HPDE6-E6E7 (cell line): ENCODE measurements around the gene NFYA.
A peak's percentile ranks its signal among the peaks of the same experiment; 100 is the strongest.

Experiments
- DNase-seq: peaks from one replicate; pipeline ENCODE4 v3.0.0; 2011; ENCODE audit warnings: missing footprints; ENCODE audit errors: extremely low spot score

NFYA gene

DNA sequence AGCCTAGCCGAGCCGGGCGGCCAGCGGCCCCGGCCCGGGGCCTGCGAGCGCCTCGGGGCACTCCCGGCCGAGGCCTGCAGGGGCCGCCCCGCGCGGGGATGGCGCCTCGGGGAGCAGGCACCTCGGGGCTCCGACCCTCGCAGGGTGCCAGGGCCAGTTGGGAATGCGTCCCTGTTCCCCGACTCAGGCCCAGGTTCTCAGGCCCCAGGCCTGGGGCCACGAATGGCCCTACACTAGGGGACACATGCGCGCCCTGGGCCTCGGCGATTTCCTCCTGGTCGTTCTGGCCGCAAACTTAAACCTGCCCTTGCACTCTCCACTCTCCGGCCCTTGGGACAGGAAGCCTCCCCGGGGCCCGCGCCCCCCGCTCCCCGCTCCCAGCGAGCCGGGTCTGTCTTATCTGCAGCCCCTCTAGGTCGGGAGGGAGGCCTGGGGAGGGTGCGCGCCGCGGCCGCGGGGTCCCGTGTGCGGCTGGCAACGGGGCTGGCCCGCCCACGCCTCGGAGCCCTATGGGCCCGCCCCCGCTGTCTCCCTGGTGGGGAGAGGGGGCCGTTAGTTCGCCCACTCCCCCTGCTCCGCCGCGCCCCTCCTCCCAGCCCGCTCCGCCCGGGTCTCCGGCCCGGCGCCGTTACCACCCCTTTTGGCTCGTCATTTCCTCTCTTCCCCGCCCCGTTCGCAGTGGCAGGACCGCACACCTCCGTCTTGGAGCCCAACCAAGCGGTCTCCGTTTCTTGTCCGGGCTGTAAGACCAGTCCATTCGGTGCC is 611 bp downstream of the NFYA start:
- peak; percentile 69 for DNase-seq

- no peak for DNase-seq
These were observed 1.4 kb downstream of the NFYA start for GRCh38 chr6:41073968-41074691.

GRCh38 chr6:41074692-41075436 is 2.1 kb downstream of the NFYA start:
- no peak for DNase-seq

DNA sequence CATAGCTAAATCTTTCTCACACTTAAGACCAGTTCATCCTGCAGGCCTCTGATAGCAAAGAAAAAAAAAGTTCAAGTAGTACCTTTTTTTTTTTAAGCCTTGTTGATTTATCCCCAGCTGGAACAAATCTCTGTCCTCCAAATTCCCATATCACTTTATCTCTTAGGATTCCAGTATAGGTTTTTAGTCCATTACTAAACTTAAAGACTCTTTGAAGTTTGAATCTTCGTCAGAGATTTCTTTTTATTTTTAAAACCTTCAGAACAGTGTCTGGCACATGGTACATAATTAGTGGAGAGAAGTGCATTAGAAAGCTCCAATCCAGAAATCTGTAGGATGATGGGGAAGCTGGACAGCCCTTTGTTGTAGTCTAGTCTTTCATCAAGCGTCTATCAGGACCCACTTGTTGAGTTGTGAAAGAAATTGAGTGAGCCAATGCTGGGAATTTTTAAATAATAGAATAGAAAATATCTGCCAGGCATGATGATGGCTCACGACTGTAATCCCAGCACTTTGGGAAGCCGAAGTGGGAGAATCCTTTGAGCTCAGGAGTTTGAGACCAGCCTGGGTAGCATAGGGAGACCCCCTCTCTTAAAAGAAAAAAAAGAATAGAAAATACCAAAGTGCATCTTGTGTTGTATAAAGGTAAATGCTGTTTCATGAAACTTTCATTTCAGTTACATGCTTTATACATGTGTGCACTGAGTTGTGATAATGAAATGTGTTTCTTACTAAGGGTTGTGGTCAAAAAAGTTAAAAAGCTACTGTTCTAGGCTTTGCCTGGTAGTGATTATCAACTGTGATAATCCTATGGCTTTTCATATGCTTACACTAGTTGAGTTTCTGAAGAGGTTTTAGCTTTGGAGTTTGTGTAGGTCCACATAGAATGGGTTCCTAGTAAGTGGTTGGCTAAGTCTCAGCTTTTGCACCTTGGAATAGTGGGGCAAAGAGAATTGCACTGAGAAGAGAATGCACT is 3.2 kb downstream of the NFYA start:
- no peak for DNase-seq

DNA sequence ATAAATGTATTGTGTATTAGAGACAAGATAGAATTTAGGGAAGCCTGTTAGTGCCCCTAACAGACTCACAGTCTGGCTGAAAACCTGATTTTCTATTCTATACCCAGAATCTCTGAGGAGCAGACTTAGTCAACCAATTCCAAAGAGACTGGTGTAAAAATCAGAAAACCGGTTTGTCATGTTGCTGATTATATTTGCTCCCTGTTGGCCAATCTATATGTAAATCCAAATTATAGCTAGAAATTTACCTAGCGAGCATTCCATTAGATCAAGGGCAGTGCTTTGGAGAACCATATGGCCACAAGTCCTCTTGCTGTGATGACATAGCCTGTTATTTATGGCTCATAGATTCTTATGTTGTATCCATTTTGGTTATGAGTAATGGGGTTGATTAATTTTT is 4.8 kb downstream of the NFYA start:
- no peak for DNase-seq

DNA sequence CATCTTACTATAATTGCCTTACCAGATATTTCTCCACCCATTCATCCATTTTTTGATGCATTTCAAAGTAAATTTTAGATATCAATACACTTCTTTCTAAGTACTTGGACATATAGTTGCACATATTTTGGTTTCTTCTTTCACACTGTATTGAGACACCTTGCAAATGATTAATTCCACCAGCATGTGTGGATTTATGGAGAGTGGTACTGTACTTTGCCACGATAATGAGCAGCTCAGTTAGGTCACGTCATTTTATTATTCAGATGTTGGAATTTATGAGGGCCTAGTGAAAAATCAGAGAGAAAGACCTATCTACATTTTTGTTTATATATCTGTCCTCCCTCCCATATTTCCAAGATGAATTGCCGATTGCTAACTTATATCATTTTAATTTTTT is 5.3 kb downstream of the NFYA start:
- no peak for DNase-seq

DNA sequence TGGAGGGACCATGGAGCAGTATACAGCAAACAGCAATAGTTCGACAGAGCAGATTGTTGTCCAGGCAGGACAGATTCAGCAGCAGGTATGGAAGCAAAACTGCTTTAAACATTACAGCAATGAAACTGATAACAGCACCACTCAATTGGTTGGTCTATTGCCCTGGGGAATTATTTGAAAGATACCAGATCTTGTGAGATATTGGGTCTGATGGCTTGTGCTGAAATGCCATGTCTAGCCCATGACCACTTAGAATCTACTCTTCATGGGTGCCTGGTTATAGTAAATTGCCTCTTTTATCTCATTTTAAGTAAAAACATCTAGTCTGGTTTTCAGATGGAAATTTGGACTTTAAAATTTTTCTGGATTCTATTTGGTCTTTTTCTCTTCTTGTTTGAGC is 6.3 kb downstream of the NFYA start:
- DNase-seq = no peak

- DNase-seq = no peak
These were observed 7.8 kb downstream of the NFYA start for GRCh38 chr6:41080621-41081020.

GRCh38 chr6:41083072-41083471 is 10.3 kb downstream of the NFYA start:
- no peak for DNase-seq

GRCh38 chr6:41085182-41085581 is 12.4 kb downstream of the NFYA start:
- no peak for DNase-seq

DNA sequence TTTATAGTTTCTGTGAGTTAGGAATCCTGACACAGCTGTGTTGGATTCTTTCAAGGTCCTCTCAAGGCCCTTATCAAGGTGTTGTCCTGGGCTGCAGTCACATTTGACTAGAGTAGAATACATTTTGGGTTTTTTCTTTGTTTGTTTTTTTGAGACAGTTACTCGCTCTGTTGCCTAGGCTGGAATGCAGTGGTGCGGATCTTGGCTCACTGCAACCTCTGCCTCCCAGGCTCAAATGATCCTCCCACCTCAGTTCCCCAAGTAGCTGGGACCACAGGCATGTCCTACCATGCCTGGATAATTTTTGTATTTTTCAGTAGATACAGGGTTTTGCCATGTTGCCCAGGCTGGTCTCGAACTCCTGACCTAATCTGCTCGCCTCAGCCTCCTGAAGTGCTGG is 15.7 kb downstream of the NFYA start:
- DNase-seq = no peak

- no peak for DNase-seq
These were observed 18.3 kb downstream of the NFYA start for GRCh38 chr6:41090841-41091761.

DNA sequence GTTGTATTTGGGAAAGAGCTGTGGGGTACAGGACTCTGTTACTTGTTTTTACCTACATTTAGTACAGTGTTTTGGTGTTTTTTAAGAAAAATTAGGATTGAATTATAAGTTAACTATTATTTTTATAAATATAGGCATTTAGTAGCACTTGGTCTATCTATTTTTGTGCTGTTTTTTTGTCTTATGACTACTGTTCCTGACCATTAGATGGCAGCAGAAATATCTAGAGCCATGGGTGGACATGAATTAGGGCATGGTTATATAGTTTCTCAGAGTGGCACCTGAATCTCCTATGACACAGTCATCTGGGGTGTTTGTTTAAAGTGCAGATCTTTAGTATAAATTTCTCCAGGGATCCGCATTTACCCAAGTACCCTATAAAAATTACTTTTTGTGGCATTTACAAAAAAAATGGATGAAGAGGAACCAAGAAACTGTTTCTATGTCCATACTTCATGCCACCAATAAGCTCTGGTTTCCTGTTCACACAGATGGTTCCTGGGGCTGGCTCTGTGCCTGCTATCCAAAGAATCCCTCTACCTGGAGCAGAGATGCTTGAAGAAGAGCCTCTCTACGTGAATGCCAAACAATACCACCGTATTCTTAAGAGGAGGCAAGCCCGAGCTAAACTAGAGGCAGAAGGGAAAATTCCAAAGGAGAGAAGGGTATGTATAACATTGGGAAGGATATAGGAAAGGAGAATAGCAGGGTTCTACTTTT is 19.8 kb downstream of the NFYA start:
- DNase-seq = no peak

GRCh38 chr6:41093729-41094128 is 21.0 kb downstream of the NFYA start:
- no peak for DNase-seq

GRCh38 chr6:41097467-41098090 is 24.8 kb downstream of the NFYA start:
- no peak for DNase-seq

DNA sequence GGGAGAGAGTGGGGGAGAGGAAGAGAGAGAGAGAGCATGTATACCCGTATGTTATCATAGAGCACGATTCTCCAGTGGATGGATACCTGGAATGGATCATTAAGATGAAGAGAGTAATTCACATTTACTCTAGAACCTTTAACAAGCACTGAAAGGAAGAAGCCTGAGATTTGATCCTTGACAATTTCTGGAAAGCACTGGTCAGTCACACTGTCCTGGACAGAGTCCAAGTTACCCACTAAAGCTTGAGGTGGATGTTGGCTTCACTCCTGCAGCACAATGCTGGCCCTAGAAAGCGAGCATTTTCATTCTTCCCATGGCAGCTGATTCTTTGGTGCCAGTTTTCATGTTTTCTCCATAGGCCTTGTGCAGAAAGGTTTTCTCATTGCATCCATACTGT is 25.6 kb downstream of the NFYA start:
- no peak for DNase-seq

DNA sequence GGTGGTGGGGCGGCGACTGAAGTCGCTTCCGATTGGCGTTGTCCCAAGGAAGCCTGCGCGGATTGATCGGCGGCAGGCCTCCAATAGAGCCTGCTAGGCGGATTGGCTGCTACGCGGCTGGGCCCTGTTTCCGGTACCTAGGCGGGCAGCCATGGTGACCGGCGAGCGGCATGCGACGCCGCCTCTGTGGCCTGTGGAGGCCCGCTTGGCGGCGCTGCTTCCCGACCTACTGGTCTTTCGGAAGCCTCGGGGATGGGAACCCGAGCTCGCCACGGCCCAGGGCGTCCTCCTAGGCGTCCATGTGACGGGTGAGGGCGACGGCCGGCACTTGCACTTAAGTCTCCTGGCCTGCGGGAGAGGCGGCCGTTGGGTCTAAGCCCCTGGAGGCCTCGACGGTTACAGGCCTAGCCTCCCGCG is 28.1 kb downstream of the NFYA start:
- no peak for DNase-seq

- no peak for DNase-seq
These were observed 31.1 kb downstream of the NFYA start for GRCh38 chr6:41103847-41104246.

GRCh38 chr6:41111017-41111416 is 38.2 kb downstream of the NFYA start:
- peak; percentile 69 for DNase-seq
